Fibroblast of lung (primary cell): ENCODE results near the gene MVB12A. TPM values are rescaled to one million over a fixed set of nuclear protein-coding genes. Genes with fewer than 3 reads are reported as not detected.

Experiments
- DNase-seq, 2 donors: peaks; one replicate each; pipeline versions ENCODE4 v3.0.0 to v3.0.0-alpha.2; 2010; ENCODE audit warnings: low read depth in 2 of 2
- H2AFZ ChIP-seq: 2 replicates; pipeline ENCODE4 v1.5.1; 2012; ENCODE audit warnings: low read length, control low read depth, inconsistent platforms
- H3K27ac ChIP-seq: 2 replicates; pipeline ENCODE4 v1.5.1; 2011; ENCODE audit warnings: low read length, control low read depth; ENCODE audit not compliant: insufficient read depth
- H3K27me3 ChIP-seq: 2 replicates; pipeline ENCODE4 v1.5.1; 2011; ENCODE audit warnings: mild to moderate bottlenecking, low read length; ENCODE audit not compliant: control insufficient read depth, insufficient read depth
- H3K36me3 ChIP-seq: 2 replicates; pipeline ENCODE4 v1.5.1; 2011; ENCODE audit warnings: low read length; ENCODE audit not compliant: control insufficient read depth, insufficient read depth
- H3K4me1 ChIP-seq: 2 replicates; pipeline ENCODE4 v1.5.1; 2011; ENCODE audit warnings: low read length; ENCODE audit not compliant: control insufficient read depth, insufficient read depth; ENCODE audit errors: extremely low read depth
- H3K4me2 ChIP-seq: 2 replicates; pipeline ENCODE4 v1.5.1; 2011; ENCODE audit warnings: low read length, control low read depth; ENCODE audit not compliant: insufficient read depth; ENCODE audit errors: extremely low read depth
- H3K4me3 ChIP-seq, 4 experiments: fragments of 200-600 bp in 1 of 4; sonication (generic) in 1 of 4; replicated peaks in 1 of 4; 2 replicates each; pipeline ENCODE4 v1.5.1; 2011 to 2016; ENCODE audit warnings: low read length in 4 of 4, low read depth in 3 of 4, mild to moderate bottlenecking in 3 of 4, control low read depth in 2 of 4, inconsistent platforms in 1 of 4, mixed read lengths in 1 of 4; ENCODE audit not compliant: insufficient read depth in 1 of 4; ENCODE audit errors: control extremely low read depth in 1 of 4
- H3K79me2 ChIP-seq: 2 replicates; pipeline ENCODE4 v1.5.1; 2012; ENCODE audit warnings: mild to moderate bottlenecking, low read length, inconsistent platforms; ENCODE audit not compliant: control insufficient read depth, insufficient read depth
- H3K9ac ChIP-seq: 2 replicates; pipeline ENCODE4 v1.5.1; 2011; ENCODE audit warnings: mild to moderate bottlenecking, low read length, control low read depth; ENCODE audit not compliant: insufficient read depth
- H3K9me3 ChIP-seq: 2 replicates; pipeline ENCODE4 v1.5.1; 2012; ENCODE audit warnings: low read depth, low read length; ENCODE audit not compliant: control insufficient read depth, insufficient read depth
- H4K20me1 ChIP-seq: 2 replicates; pipeline ENCODE4 v1.5.1; 2011; ENCODE audit warnings: low read length; ENCODE audit not compliant: control insufficient read depth, insufficient read depth; ENCODE audit errors: extremely low read depth
- CTCF ChIP-seq, 2 donors: IDR thresholded peaks in 1 of 2; conservative IDR thresholded peaks in 1 of 2; 1 replicate in 1 of 2; 2 replicates in 1 of 2; pipeline ENCODE4 v1.5.1; 2011 to 2012; ENCODE audit warnings: low read length in 2 of 2, control low read depth in 1 of 2, inconsistent platforms in 1 of 2, low read depth in 1 of 2, mild to moderate bottlenecking in 1 of 2
- EZH2 ChIP-seq: IDR thresholded peaks from 2 replicates; pipeline ENCODE4 v1.5.1; 2012; ENCODE audit warnings: low read length, control low read depth, mild to moderate bottlenecking; ENCODE audit errors: missing control alignments
- polyA plus RNA-seq, 2 donors: library from polyadenylated mRNA; depleted of rRNA in 1 of 2; stranded (reverse) in 1 of 2; unstranded in 1 of 2; fragments of >200 nt; gene quantifications; 2 replicates each; pipeline ENCODE4 v1.2.1, GENCODE V29; 2011 to 2012; ENCODE audit warnings: missing spikeins in 1 of 2
- total RNA-seq: library from RNA; depleted of rRNA; stranded (reverse); fragments of >200 nt; gene quantifications from 2 replicates; pipeline ENCODE4 v1.2.1, GENCODE V29; 2014

MVB12A gene
- total and polyA plus RNA-seq, 2 donors (not counting 1 experiment from before 2014, with no cell fraction given) = 24.8 to 34.7 TPM

DNA sequence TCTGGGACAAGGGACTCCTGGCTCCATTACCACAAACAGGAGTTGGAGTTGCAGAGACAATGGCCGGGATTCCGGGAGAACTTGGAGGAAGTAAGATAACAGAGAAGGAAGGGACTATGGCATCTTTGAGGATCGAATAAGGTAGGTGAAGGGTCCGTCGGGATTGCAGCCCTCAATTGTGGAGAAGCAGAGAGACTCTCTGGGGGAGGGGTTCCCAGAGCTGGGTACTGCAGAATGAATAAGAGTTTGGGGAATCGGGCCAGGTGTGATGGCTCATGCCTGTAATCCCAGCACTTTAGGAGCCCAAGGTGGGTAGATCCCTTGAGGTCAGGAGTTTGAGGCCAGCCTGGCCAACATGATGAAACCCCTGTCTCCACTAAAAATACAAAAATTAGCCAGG is 18.2 kb upstream of the MVB12A start:
- no peaks in the 10 kb centered on the region for H3K9me3 ChIP-seq
- no peak overlapping the region for H3K4me3 ChIP-seq
- H3K4me2 ChIP-seq = no peak overlapping the region
- no peak overlapping the region for H3K27ac ChIP-seq
- no peak for DNase-seq
- H4K20me1 ChIP-seq = no peaks in the 10 kb centered on the region
- H3K79me2 ChIP-seq = no peaks in the 10 kb centered on the region
- H3K9ac ChIP-seq = no peak overlapping the region
- TF ChIP-seq EZH2 (no peak), CTCF (conservative IDR thresholded peaks at IDR 0.05 in 1 of 2, IDR thresholded peaks at IDR 0.05 in 1 of 2; ENCODE audit: low read depth in 1 of 2, low read length in 2 of 2) (no peak)
- no peak overlapping the region for H2AFZ ChIP-seq
- H3K36me3 ChIP-seq = no peaks in the 10 kb centered on the region
- H3K27me3 ChIP-seq = no peaks in the 10 kb centered on the region
- no peaks in the 10 kb centered on the region for H3K4me1 ChIP-seq

GRCh38 chr19:17402982-17403855 is 16.6 kb upstream of the MVB12A start:
- H3K4me2 ChIP-seq = no peak overlapping the region
- no peaks in the 10 kb centered on the region for H3K4me1 ChIP-seq
- H3K79me2 ChIP-seq = no peaks in the 10 kb centered on the region
- no peak overlapping the region for H3K27ac ChIP-seq
- no peaks in the 10 kb centered on the region for H3K27me3 ChIP-seq
- no peaks in the 10 kb centered on the region for H3K36me3 ChIP-seq
- no peak overlapping the region for H3K9ac ChIP-seq
- no peaks in the 10 kb centered on the region for H4K20me1 ChIP-seq
- no peak overlapping the region for H2AFZ ChIP-seq
- no peak for TF ChIP-seq CTCF (conservative IDR thresholded peaks at IDR 0.05 in 1 of 2, IDR thresholded peaks at IDR 0.05 in 1 of 2; ENCODE audit: low read depth in 1 of 2, low read length in 2 of 2)
- TF ChIP-seq EZH2 = no peak
- no peaks in the 10 kb centered on the region for H3K9me3 ChIP-seq
- no peak overlapping the region for H3K4me3 ChIP-seq
- DNase-seq = no peak

- H3K27ac ChIP-seq = no peak overlapping the region
- no peaks in the 10 kb centered on the region for H4K20me1 ChIP-seq
- H3K9ac ChIP-seq = no peak overlapping the region
- H3K27me3 ChIP-seq = no peaks in the 10 kb centered on the region
- no peak overlapping the region for H2AFZ ChIP-seq
- TF ChIP-seq EZH2 (no peak), CTCF (conservative IDR thresholded peaks at IDR 0.05 in 1 of 2, IDR thresholded peaks at IDR 0.05 in 1 of 2; ENCODE audit: low read depth in 1 of 2, low read length in 2 of 2) (no peak)
- DNase-seq = no peak
- no peaks in the 10 kb centered on the region for H3K79me2 ChIP-seq
- no peaks in the 10 kb centered on the region for H3K36me3 ChIP-seq
- H3K4me1 ChIP-seq = no peaks in the 10 kb centered on the region
- no peak overlapping the region for H3K4me3 ChIP-seq
- H3K4me2 ChIP-seq = no peak overlapping the region
- no peaks in the 10 kb centered on the region for H3K9me3 ChIP-seq
These were observed 15.8 kb upstream of the MVB12A start for GRCh38 chr19:17404015-17404414.
